Measurements from ENCODE around the gene KCNIP4.
"Not testable (repeated sequence)": the region's sequence is repeated elsewhere in the genome, so short reads cannot be mapped to it uniquely, and the experiment has no call there.

Gene KCNIP4

DNA sequence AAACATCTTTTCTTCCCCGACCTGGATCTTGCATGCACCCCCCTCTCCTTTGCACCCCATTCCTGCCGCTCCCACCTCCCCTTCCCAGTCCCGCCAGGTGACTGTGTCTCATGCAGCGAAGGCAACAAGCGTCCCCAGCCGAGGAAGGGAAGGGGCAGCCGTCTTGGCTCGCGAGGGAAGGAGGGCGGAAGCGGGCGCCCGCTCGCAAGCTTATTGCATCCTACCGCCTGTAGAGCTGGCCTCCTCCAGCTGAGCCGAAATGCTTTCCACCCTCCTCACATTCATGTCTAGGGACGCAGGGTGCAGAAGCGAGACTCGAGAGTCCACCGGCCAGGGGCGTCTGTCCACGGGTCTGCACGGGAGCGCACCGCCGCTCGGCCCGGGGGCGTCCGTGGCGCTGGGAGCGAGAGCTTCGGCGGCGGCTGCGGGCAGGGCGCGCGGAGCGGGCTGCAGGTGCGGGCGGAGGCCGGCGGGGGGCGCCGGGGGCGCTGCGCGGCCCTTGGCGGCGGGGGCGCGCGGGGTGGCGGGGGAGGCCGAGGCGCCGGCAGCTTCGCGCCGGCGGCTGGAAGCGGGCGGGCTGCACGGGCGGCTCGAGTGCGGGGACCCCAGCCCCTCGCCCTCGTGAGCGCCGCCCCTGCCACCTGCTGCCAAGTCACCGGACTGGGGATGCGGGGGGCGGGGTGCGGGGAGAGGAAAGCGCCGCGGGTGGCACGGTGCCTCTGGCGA lies at the start of gene KCNIP4:
Gene KCNIP4 (minus strand): TSS at position 426 of the 726 bp plus-strand sequence.
- DNase-seq = no peak

- DNase-seq = not testable (repeated sequence)
Observed at GRCh38 chr4:21996618-21997017, 48.0 kb upstream of the KCNIP4 start.

DNA sequence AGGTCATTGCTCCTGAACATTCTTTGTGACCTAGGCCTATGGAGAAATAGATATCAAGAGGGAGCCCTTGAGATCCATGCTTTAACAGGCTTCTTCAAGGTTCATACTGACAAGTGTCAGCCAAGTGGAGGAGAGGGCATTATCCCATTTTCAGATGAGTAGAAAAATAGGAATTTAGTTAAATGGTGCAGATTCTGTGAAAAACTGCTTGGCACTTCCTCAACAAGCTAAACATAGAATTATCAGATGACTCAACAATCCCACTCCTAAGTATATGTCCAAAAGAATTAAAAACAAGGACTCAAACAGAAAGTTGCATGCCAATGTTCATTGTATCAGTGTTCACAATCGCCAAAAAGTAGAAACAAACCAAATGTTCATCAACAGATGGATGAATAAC lies 43.8 kb upstream of the KCNIP4 start:
- DNase-seq = no peak

DNA sequence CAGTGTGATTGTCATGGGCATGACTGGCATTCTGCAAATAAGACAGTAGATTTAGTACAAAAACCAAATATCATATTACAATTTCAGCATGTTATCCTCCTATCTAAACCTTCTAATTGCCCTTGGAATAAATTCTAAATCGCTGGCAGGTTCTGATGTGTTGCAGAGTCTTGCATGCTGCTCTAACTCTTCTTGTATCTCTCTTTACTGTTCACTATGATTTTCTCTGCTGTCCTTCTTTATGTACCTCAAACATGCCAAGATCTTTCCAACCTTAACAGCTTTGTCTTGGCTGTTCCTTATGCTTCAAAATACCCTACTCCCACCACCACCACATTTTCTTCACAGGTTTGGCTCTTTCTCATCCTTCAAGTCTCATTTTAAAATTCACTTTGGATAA lies 43.0 kb upstream of the KCNIP4 start:
- no peak for DNase-seq

DNA sequence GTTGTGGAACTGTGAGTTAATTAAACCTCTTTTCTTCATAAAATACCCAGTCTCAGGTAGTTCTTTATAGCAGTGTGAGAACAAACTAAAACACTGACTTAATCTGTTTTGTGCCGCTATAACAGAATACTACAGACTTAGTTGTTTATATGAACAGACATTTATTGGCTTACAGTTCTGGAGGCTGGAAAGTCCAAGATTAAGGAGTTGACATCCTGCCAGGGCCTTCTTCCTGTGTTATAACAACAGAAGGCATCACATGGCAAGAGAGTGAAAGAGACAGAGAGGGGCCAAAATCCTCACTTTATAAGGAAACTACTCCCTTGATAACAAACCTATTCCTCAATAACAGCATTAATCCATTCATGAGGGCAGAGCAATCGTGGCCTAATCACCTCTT lies 42.5 kb upstream of the KCNIP4 start:
- no peak for DNase-seq

DNA sequence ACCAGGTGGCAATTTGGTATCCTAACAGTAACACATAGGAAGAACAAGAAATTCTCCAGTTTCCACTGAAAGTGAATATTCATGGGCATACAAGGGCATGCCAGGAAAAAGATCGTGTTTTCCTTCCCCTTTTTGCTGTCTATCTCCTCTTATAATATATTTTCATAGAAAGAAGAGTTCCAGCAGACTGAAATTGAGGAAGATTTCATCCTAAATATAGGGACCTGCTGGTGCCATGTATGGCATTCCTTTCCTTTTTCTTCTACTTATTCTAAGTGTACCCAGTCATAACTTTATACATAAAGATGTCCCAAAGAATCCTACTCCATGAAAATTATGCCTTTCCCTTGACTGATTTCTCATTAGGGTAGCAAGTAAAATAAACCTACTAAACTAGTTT lies 40.8 kb upstream of the KCNIP4 start:
- DNase-seq = no peak

GRCh38 chr4:21986307-21986706 lies 37.7 kb upstream of the KCNIP4 start:
- DNase-seq = peak; percentile 13

GRCh38 chr4:21982087-21982486 lies 33.5 kb upstream of the KCNIP4 start:
- DNase-seq = no peak

DNA sequence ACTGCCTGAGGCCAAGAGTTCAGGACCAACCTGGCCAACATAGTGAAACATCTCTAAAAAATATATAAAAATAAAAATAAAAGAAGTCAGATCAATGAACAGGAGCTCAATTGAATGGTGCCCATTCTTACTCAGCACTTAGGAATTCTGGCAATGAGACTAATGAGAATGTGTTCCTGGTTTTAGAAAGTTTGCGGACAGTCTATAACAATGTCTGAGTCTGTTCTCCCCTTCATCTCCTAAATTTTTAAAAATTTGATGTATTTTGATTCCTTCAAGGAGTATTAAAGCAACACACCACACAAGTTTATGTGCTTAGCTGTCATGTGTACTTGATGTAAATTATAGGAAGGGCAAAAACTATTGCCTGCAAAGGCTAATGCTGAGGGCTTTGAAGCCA lies 30.6 kb upstream of the KCNIP4 start:
- no peak for DNase-seq

DNA sequence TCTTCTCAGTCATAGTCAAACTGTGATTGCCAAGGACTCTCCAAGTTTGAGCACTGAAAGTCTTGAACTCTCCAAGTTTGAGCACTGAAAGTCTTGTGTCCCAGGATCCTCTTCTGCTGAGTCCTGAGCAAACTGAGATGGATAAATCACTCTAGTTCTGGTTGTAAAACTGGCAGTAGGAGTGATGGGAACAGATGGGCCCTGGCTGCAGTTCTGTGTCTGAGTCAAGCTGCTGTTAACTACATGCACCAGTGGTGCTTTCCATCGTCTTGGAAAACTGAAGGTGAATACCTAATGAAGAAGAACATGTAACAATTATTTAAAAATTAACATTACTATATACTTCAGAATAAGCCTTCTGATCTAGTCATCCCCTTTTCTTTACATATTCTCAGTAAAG lies 27.6 kb upstream of the KCNIP4 start:
- no peak for DNase-seq

GRCh38 chr4:21973850-21974249 lies 25.3 kb upstream of the KCNIP4 start:
- no peak for DNase-seq

GRCh38 chr4:21964762-21965319 lies 16.3 kb upstream of the KCNIP4 start:
- DNase-seq = no peak

DNA sequence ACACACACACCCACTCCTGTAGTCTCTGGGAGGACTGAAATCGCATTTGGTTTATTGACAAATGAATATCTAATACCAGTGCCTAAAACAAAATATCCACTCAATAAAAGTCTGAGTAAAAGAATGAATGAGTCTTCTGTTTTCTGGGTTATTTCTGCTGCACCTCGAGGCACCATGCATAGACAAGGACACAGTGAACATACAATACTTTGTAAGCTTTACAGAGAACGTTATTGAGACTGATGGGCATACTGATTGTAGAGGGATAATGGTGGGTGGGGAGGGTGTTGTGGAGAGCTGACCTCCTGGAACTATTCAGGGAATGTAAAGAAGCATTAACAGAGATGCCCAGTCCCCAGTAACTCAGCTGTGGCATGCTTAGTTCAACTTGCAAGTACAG lies 14.1 kb upstream of the KCNIP4 start:
- DNase-seq = no peak

GRCh38 chr4:21960793-21961192 lies 12.2 kb upstream of the KCNIP4 start:
- DNase-seq = no peak

GRCh38 chr4:21954916-21955315 lies 6.3 kb upstream of the KCNIP4 start:
- no peak for DNase-seq

DNA sequence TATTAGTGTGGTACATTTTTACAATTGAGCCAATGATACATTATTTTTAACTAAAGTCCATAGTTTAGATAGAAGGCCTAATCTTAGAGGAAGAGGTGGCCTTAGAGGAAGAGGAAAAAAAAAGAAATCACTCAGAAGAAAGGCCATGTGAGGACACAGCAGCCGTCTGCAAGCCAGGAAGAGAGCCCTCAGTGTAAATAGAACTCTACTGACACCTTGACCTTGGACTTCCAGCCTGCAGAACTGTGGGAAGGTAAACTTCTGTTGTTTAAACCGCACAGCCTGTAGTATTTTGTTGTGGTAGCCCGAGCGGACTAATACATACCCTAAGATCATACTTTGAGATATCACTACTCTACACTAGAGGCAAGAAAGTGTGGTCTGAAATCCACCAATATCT lies 5.1 kb upstream of the KCNIP4 start:
- no peak for DNase-seq

- no peak for DNase-seq
Observed at GRCh38 chr4:21952549-21952948, 4.0 kb upstream of the KCNIP4 start.

DNA sequence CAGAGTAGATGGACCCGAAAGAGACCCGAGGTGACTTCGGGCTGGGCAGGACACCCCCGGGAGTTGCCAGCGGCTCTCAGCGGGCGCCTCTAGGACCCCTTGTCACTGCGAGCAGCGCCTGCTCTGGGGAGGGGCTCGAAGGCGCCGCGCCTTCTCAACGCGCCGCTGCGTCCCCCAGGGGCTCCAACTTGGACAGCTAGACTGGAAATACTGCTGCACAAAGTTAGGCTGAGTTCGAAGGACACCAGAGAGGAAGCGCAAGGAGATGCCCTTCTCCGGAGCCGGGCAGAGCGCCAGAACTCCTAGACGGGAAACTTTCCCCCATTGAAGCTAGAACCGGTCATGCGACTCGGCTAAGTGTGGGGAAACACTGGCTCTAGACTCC lies 493 bp upstream of the KCNIP4 start:
- no peak for DNase-seq

GRCh38 chr4:21947791-21948346 lies 703 bp downstream of the KCNIP4 start:
- DNase-seq = no peak

DNA sequence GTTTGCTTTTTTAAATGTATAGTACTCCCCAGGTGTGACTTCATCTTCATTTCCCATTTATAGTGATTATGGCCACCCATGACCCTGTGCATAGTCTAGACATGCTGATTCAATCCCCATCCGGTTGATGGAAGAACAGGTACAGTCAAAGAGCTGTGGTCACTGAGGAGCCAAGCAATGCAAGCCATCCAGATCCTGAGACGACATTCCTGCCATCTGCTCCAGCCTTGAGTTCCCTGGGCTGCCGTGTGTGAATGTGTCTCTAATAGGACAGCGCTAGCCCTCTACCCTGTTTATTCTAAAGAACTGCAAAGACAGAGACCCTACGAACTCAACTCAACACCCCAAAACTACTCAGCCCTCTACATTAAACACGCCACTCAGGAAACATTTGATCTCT lies 1.7 kb downstream of the KCNIP4 start:
- no peak for DNase-seq

- DNase-seq = no peak
Observed at GRCh38 chr4:21921526-21922180, 26.9 kb downstream of the KCNIP4 start.

DNA sequence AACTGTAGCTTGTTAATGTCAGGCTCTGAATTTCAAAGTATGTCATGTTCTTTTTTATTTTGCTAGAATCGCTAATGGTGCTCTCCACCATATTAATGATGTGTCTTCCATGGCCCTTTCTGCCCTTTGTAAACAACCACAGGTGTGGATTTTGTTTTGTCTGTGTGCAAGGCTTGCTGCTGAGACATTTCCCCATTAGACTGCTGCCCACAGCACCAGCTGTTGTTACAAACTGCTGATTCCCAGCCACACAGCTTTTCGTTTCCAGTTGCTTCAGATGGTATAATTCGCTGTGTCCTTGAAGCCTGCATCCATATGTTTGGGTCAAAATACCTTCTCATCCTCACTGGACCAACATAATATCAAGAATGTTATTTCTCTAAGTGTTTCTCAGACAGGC lies 32.8 kb downstream of the KCNIP4 start:
- no peak for DNase-seq

GRCh38 chr4:21901831-21902230 lies 46.7 kb downstream of the KCNIP4 start:
- DNase-seq = no peak

DNA sequence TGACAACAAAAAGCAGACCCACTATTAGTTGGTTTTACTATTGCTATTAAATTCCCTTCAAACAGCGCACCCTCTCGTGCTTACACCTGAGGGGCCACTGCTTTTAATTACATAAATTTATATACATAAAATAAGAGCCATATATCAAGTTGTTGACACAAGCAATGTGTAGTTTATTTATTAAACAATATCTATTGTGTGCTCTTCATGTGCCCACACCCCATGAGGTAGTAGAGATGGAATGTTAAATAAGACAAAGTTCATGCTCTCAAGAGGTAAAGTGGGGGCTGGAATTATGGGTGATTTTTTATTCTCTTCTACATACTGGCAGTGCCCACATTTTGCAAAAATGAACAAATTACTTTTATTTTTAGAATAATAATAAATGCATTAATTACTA lies 47.3 kb downstream of the KCNIP4 start:
- no peak for DNase-seq

All from NCI-H446 treated with DMSO at 0.1 percent for 48 hours (cell line).